ENCODE measurements around the gene PDLIM7.

PDLIM7 gene

GRCh38 chr5:177457852-177458681, 39.3 kb downstream of the PDLIM7 start:
- no peak for DNase-seq
- no peak for TF ChIP-seq EZH2phosphoT487 (IDR thresholded peaks at IDR 0.05; ENCODE audit: low read length)
- no peak for TF ChIP-seq EZH2 (optimal IDR thresholded peaks at IDR 0.05; ENCODE audit: low read depth, low read length)
- TF ChIP-seq CTCF (IDR thresholded peaks at IDR 0.05; ENCODE audit: low read length), result no peak
- Histone ChIP-seq H2AFZ (ENCODE audit: low read length) (no peak overlapping the region), H3K27ac (ENCODE audit: low read length) (no peak overlapping the region), H3K4me1 (ENCODE audit: low read length) (peaks cover 17% of the 10 kb centered on the region), H3K9me2 (replicated peaks; ENCODE audit: insufficient read depth, low read length) (no peaks in the 10 kb centered on the region), H3F3A (ENCODE audit: insufficient read depth, low read length) (peaks cover 15% of the 10 kb centered on the region), H3K36me3 (replicated peaks; ENCODE audit: insufficient read depth, low read length) (no peaks in the 10 kb centered on the region), H3K27me3 (replicated peaks; ENCODE audit: insufficient read depth, low read length) (peaks cover 35% of the 10 kb centered on the region), H3K79me2 (ENCODE audit: low read length) (no peaks in the 10 kb centered on the region; the same call in 1 of the 2 replicates), H3K9ac (ENCODE audit: low read length) (no peak overlapping the region), H3K4me3 (ENCODE audit: low read length) (no peak overlapping the region), H3K4me2 (ENCODE audit: low read depth, low read length) (no peak overlapping the region), H3K9me3 (replicated peaks; ENCODE audit: insufficient read depth, low read length) (no peaks in the 10 kb centered on the region), H4K20me1 (ENCODE audit: insufficient read depth, low read length) (no peaks in the 10 kb centered on the region)

GRCh38 chr5:177456976-177457851, 40.2 kb downstream of the PDLIM7 start:
- no peak overlapping the region for H3K4me3 ChIP-seq (ENCODE audit: low read length)

DNA sequence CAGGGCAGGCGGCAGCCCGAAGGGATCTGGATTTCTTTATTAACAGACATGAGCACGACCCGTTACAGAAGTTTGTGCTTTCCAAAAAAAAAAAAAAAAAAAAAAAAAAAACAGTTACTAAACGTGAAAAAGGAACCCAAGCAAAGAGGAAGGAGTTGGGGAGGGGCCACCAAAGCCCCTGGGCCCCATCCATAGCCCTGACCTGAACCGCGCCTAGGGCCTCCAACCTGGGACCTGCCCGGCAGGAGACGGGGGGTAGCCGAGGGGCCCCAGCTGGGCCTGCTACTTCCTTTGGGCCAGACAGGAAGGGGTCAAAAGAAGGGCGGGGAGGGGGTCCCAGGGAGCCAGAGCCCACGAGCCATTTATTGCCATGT, 40.8 kb downstream of the PDLIM7 start:
- TF ChIP-seq EZH2phosphoT487 (IDR thresholded peaks at IDR 0.05; ENCODE audit: low read length) (no peak), EZH2 (optimal IDR thresholded peaks at IDR 0.05; ENCODE audit: low read depth, low read length) (no peak), CTCF (IDR thresholded peaks at IDR 0.05; ENCODE audit: low read length) (no peak)
- no peaks in the 10 kb centered on the region for H3K36me3 ChIP-seq (replicated peaks; ENCODE audit: insufficient read depth, low read length)
- H4K20me1 ChIP-seq (ENCODE audit: insufficient read depth, low read length), result no peaks in the 10 kb centered on the region
- peak overlapping the region; percentile 97; the same call in 1 of the 2 replicates for H3K4me2 ChIP-seq (ENCODE audit: low read depth, low read length)
- no peak overlapping the region for H2AFZ ChIP-seq (ENCODE audit: low read length)
- H3K27ac ChIP-seq (ENCODE audit: low read length), result no peak overlapping the region
- no peak for DNase-seq
- peaks cover 21% of the 10 kb centered on the region for H3K27me3 ChIP-seq (replicated peaks; ENCODE audit: insufficient read depth, low read length)
- H3K9me3 ChIP-seq (replicated peaks; ENCODE audit: insufficient read depth, low read length), result no peaks in the 10 kb centered on the region
- no peak overlapping the region for H3K9ac ChIP-seq (ENCODE audit: low read length)
- peaks cover 15% of the 10 kb centered on the region for H3F3A ChIP-seq (ENCODE audit: insufficient read depth, low read length)
- H3K4me3 ChIP-seq (ENCODE audit: low read length), result no peak overlapping the region
- H3K79me2 ChIP-seq (ENCODE audit: low read length), result no peaks in the 10 kb centered on the region; the same call in 1 of the 2 replicates
- no peaks in the 10 kb centered on the region for H3K9me2 ChIP-seq (replicated peaks; ENCODE audit: insufficient read depth, low read length)
- H3K4me1 ChIP-seq (ENCODE audit: low read length), result peaks cover 17% of the 10 kb centered on the region

More at GRCh38 chr5:177456976-177457851, 40.2 kb downstream of the PDLIM7 start:
- no peak for TF ChIP-seq EZH2phosphoT487 (IDR thresholded peaks at IDR 0.05; ENCODE audit: low read length)
- TF ChIP-seq EZH2 (optimal IDR thresholded peaks at IDR 0.05; ENCODE audit: low read depth, low read length), result no peak
- TF ChIP-seq CTCF (IDR thresholded peaks at IDR 0.05; ENCODE audit: low read length), result peak; percentile 50
- H3K4me2 ChIP-seq (ENCODE audit: low read depth, low read length), result peak overlapping the region; percentile 97; the same call in 1 of the 2 replicates
- peak; percentile 96 for DNase-seq
- H4K20me1 ChIP-seq (ENCODE audit: insufficient read depth, low read length), result no peaks in the 10 kb centered on the region
- peaks cover 15% of the 10 kb centered on the region for H3F3A ChIP-seq (ENCODE audit: insufficient read depth, low read length)
- no peaks in the 10 kb centered on the region for H3K9me3 ChIP-seq (replicated peaks; ENCODE audit: insufficient read depth, low read length)
- no peaks in the 10 kb centered on the region for H3K36me3 ChIP-seq (replicated peaks; ENCODE audit: insufficient read depth, low read length)
- H3K27ac ChIP-seq (ENCODE audit: low read length), result no peak overlapping the region
- H3K79me2 ChIP-seq (ENCODE audit: low read length), result no peaks in the 10 kb centered on the region; the same call in 1 of the 2 replicates
- H3K9me2 ChIP-seq (replicated peaks; ENCODE audit: insufficient read depth, low read length), result no peaks in the 10 kb centered on the region
- no peak overlapping the region for H3K9ac ChIP-seq (ENCODE audit: low read length)
- H3K27me3 ChIP-seq (replicated peaks; ENCODE audit: insufficient read depth, low read length), result peaks cover 27% of the 10 kb centered on the region
- H3K4me1 ChIP-seq (ENCODE audit: low read length), result peaks cover 17% of the 10 kb centered on the region
- no peak overlapping the region for H2AFZ ChIP-seq (ENCODE audit: low read length)

Data from MM.1S (cell line).